OCI-LY7 (cell line): ENCODE measurements around the gene MAP3K5. TPM values are rescaled to one million over a fixed set of nuclear protein-coding genes. Genes with fewer than 3 reads are reported as not detected.

Experiments used
- BruUV-seq: library from RNA; stranded (reverse); fragments of 400-500 nt; replicated peaks from 2 replicates; lab custom pipeline; 2021; lab: Mats Ljungman, UMichigan
- CTCF ChIA-PET: fragments of 300-600 bp; sonication (Branson Sonifier 250); formaldehyde crosslinking; loops from one replicate; lab custom pipeline; 2022; ENCODE audit warnings: antibody characterized with exemption; ENCODE audit not compliant: unreplicated experiment; lab: Charles Lee
- POLR2A ChIA-PET: fragments of 300-600 bp; sonication (Branson Sonifier 250); formaldehyde crosslinking; loops from one replicate; lab custom pipeline; 2022; ENCODE audit warnings: antibody characterized with exemption; lab: Charles Lee
- DNase-seq: peaks from one replicate; pipeline ENCODE4 v3.0.0-alpha.2; 2015; ENCODE audit warnings: low spot score
- H2AFZ ChIP-seq: fragments of 200-600 bp; sonication (generic), shearing (Covaris generic); 2 replicates; pipeline ENCODE4 v1.6.1; 2014; ENCODE audit warnings: mild to moderate bottlenecking, antibody characterized with exemption, low read length, moderate library complexity
- H3K27ac ChIP-seq: fragments of 200-600 bp; sonication (generic); 2 replicates; pipeline ENCODE4 v1.5.1; 2014; ENCODE audit warnings: mixed run types, low read depth, mild to moderate bottlenecking, moderate library complexity, low read length, inconsistent platforms; ENCODE audit not compliant: poor library complexity, severe bottlenecking
- H3K36me3 ChIP-seq: fragments of 200-600 bp; sonication (generic); 2 replicates; pipeline ENCODE4 v1.6.1; 2014; ENCODE audit warnings: mild to moderate bottlenecking, antibody characterized with exemption, low read length, moderate library complexity, mixed read lengths; ENCODE audit not compliant: insufficient read depth
- H3K4me1 ChIP-seq: fragments of 200-600 bp; sonication (generic); 2 replicates; pipeline ENCODE4 v1.5.1; 2014; ENCODE audit warnings: mild to moderate bottlenecking, low read length; ENCODE audit not compliant: insufficient read depth, poor library complexity, severe bottlenecking
- H3K4me2 ChIP-seq: fragments of 200-600 bp; sonication (generic); 2 replicates; pipeline ENCODE4 v1.6.1; 2014; ENCODE audit warnings: mild to moderate bottlenecking, low read length
- H3K4me3 ChIP-seq: fragments of 200-600 bp; sonication (generic); 2 replicates; pipeline ENCODE4 v1.5.1; 2014; ENCODE audit warnings: mild to moderate bottlenecking, low read depth, low read length; ENCODE audit not compliant: poor library complexity, severe bottlenecking
- H3K79me2 ChIP-seq: fragments of 200-600 bp; sonication (generic); 2 replicates; pipeline ENCODE4 v1.6.1; 2016; ENCODE audit warnings: low read depth, mild to moderate bottlenecking, low read length, moderate library complexity, mixed read lengths; ENCODE audit not compliant: insufficient read depth
- H3K9me2 ChIP-seq: fragments of 200-600 bp; sonication (generic); 2 replicates; pipeline ENCODE4 v1.6.1; 2016; ENCODE audit warnings: mild to moderate bottlenecking, low read length, mixed read lengths; ENCODE audit not compliant: insufficient read depth
- H3K9me3 ChIP-seq: fragments of 200-600 bp; sonication (generic); 2 replicates; pipeline ENCODE4 v1.6.1; 2014; ENCODE audit warnings: mild to moderate bottlenecking, mixed run types, low read length, mixed read lengths
- H4K20me1 ChIP-seq: fragments of 200-600 bp; sonication (generic); 2 replicates; pipeline ENCODE4 v1.6.1; 2014; ENCODE audit warnings: mild to moderate bottlenecking, antibody characterized with exemption, low read length, moderate library complexity, mixed read lengths; ENCODE audit not compliant: insufficient read depth
- EZH2phosphoT487 ChIP-seq: fragments of 200-600 bp; sonication (generic); IDR thresholded peaks from 2 replicates; pipeline ENCODE4 v1.6.1; 2018; ENCODE audit warnings: low read depth, borderline replicate concordance, mild to moderate bottlenecking, mixed run types, antibody characterized with exemption, low read length, moderate library complexity, mixed read lengths
- intact Hi-C: fragments of 100-400 bp; cut with micrococcal nuclease; formaldehyde crosslinking; loops from one replicate; pipeline ENCODE4 v1.10.0; 2022; ENCODE audit not compliant: unreplicated experiment
- total RNA-seq, 2 experiments: library from RNA; depleted of rRNA in 1 of 2; stranded (reverse); fragments of >200 nt in 1 of 2; shearing (Covaris generic) in 1 of 2; gene quantifications; 2 replicates each; pipeline ENCODE4 v1.2.3, GENCODE V29; 2014 to 2022
- TF ChIP-seq, protein P1 (sequence below): fragments of 200-600 bp; sonication (generic); conservative IDR thresholded peaks from 2 replicates; pipeline ENCODE4 v1.5.1; 2014; ENCODE audit warnings: mild to moderate bottlenecking, antibody characterized with exemption, low read length, moderate library complexity, mixed read lengths

Gene MAP3K5
- total RNA-seq, 2 experiments from 2014 or later, result 13.8 to 16.6 TPM

GRCh38 chr6:136757150-136757549 lies 35.1 kb downstream of the MAP3K5 start:
- Histone ChIP-seq H3K36me3 (no peaks in the 10 kb centered on the region), H3K4me2 (no peak overlapping the region), H3K79me2 (peaks cover 40% of the 10 kb centered on the region; the same call in 1 of the 2 replicates), H2AFZ (no peak overlapping the region), H3K9me3 (no peaks in the 10 kb centered on the region), H3K27ac (no peak overlapping the region), H3K4me1 (peaks cover 29% of the 10 kb centered on the region), H3K4me3 (no peak overlapping the region), H4K20me1 (no peaks in the 10 kb centered on the region), H3K9me2 (no peaks in the 10 kb centered on the region)
- CTCF ChIA-PET, result no interaction called here
- intact Hi-C loops, result no loop called here
- POLR2A ChIA-PET, result interaction anchor here (1.1 to 1.4 kb wide), 3 partner anchors 9 to 35 kb away, joined by 3 to 4 read pairs (median 3); partner anchors contain the start of gene MAP3K5
- no peak for TF ChIP-seq EZH2phosphoT487
- DNase-seq, result no peak
- BruUV-seq, result no TSS peak

DNA sequence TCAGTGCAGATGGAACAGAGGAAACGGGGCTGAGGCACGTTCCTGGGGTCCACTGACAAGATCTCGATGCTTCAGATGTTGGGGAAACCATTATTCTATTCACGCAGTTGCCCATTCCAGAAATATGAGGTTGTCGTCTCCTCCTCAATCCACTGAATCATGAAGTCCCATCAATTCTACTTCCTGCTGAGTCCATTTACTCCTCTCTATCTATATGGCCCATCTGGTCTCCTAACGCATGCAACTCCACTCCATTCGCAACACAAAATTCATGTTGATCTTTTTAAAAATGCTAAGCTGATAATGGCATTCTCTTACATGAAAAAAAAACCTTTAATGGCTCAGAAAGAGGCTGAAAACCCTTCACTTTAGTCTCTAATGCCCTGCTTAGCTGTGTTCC lies 37.5 kb downstream of the MAP3K5 start:
- H3K4me2 ChIP-seq, result no peak overlapping the region
- BruUV-seq, result no TSS peak
- POLR2A ChIA-PET, result interaction anchor here (0.6 to 3.8 kb wide), 8 partner anchors 8 to 109 kb away, joined by 3 to 14 read pairs (median 4); no protein-coding TSS in a partner anchor
- H4K20me1 ChIP-seq, result no peaks in the 10 kb centered on the region
- no peak for TF ChIP-seq EZH2phosphoT487
- TF ChIP-seq, protein P1, sequence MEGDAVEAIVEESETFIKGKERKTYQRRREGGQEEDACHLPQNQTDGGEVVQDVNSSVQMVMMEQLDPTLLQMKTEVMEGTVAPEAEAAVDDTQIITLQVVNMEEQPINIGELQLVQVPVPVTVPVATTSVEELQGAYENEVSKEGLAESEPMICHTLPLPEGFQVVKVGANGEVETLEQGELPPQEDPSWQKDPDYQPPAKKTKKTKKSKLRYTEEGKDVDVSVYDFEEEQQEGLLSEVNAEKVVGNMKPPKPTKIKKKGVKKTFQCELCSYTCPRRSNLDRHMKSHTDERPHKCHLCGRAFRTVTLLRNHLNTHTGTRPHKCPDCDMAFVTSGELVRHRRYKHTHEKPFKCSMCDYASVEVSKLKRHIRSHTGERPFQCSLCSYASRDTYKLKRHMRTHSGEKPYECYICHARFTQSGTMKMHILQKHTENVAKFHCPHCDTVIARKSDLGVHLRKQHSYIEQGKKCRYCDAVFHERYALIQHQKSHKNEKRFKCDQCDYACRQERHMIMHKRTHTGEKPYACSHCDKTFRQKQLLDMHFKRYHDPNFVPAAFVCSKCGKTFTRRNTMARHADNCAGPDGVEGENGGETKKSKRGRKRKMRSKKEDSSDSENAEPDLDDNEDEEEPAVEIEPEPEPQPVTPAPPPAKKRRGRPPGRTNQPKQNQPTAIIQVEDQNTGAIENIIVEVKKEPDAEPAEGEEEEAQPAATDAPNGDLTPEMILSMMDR, result no peak
- DNase-seq, result no peak
- H3K79me2 ChIP-seq, result peaks cover 17% of the 10 kb centered on the region; the same call in 1 of the 2 replicates
- peaks cover 29% of the 10 kb centered on the region for H3K4me1 ChIP-seq
- intact Hi-C loops, result loop anchor here (5.0 kb wide), 1 partner anchor 37 kb away; the partner anchor contains the start of gene MAP3K5
- no peak overlapping the region for H3K4me3 ChIP-seq
- no peak overlapping the region for H2AFZ ChIP-seq
- no peaks in the 10 kb centered on the region for H3K36me3 ChIP-seq
- H3K27ac ChIP-seq, result no peak overlapping the region
- no peaks in the 10 kb centered on the region for H3K9me3 ChIP-seq
- CTCF ChIA-PET, result no interaction called here
- H3K9me2 ChIP-seq, result no peaks in the 10 kb centered on the region

GRCh38 chr6:136753624-136754023 lies 38.7 kb downstream of the MAP3K5 start:
- Histone ChIP-seq H3K9me3 (no peaks in the 10 kb centered on the region), H2AFZ (no peak overlapping the region), H4K20me1 (no peaks in the 10 kb centered on the region), H3K4me2 (no peak overlapping the region), H3K79me2 (peaks cover 11% of the 10 kb centered on the region; the same call in 1 of the 2 replicates), H3K36me3 (no peaks in the 10 kb centered on the region), H3K4me3 (no peak overlapping the region), H3K27ac (no peak overlapping the region), H3K4me1 (peaks cover 29% of the 10 kb centered on the region), H3K9me2 (no peaks in the 10 kb centered on the region)
- intact Hi-C loops, result loop anchor here (5.0 kb wide), 1 partner anchor 39 kb away; the partner anchor contains the start of gene MAP3K5
- CTCF ChIA-PET, result no interaction called here
- BruUV-seq, result no TSS peak
- DNase-seq, result no peak
- POLR2A ChIA-PET, result interaction anchor here (3.8 kb wide), 1 partner anchor 9 kb away, joined by 14 read pairs; no protein-coding TSS in a partner anchor
- TF ChIP-seq, protein P1, result no peak
- no peak for TF ChIP-seq EZH2phosphoT487
